ENCODE data around the gene TREML1. TPM values are rescaled to one million over a fixed set of nuclear protein-coding genes. Genes with fewer than 3 reads are reported as not detected.

The TREML1 gene
- total and polyA plus RNA-seq, 2 experiments from 2014 or later, result not detected

DNA sequence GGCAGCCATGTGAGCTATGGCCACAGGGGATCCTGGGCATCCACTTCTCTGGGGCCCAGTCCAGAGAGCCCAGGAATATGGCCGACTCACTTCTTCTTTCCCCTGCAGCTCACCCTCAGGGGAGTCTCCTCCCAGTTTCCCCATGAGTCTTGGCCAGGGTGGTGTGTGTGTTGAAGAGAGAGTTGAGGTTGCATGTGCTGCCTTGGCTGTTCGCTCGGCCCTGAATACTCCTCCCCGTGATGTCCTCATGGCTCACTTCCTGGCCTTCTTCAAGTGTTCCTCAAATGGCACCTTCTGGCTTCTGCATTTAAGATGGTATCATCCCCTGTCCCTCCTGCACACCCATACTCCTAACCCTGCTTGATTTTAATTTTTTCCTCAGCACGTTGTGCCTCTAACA lies 3.2 kb upstream of the TREML1 start:
- H3K9me3 ChIP-seq (ENCODE audit: low read depth), result no peaks in the 10 kb centered on the region
- H2AFZ ChIP-seq, result no peak overlapping the region
- H3K27me3 ChIP-seq (replicated peaks; ENCODE audit: insufficient read depth), result no peaks in the 10 kb centered on the region
- H3K36me3 ChIP-seq (ENCODE audit: low read depth), result no peaks in the 10 kb centered on the region
- no peaks in the 10 kb centered on the region for H3K9me2 ChIP-seq (ENCODE audit: insufficient read depth)
- 55 to 58% methylated on average over 5 of the region's 5 CpGs for WGBS, 2 experiments (ENCODE audit: low coverage in 1 of 2, low lambda C conversion rate in 2 of 2, missing lambda C conversion rate in 2 of 2)
- H3F3A ChIP-seq (ENCODE audit: insufficient read depth), result no peaks in the 10 kb centered on the region
- no peak overlapping the region for H3K9ac ChIP-seq
- H3K4me2 ChIP-seq (ENCODE audit: unreplicated experiment), result no peak overlapping the region
- no peak for DNase-seq
- no peak overlapping the region for H3K27ac ChIP-seq
- TF ChIP-seq EZH2phosphoT487 (IDR thresholded peaks at IDR 0.05; ENCODE audit: insufficient read depth, low read depth) (no peak), EZH2 (IDR thresholded peaks at IDR 0.05; ENCODE audit: insufficient read depth, poor library complexity, severe bottlenecking) (no peak)
- in situ Hi-C loops (cut with MboI), result no loop called here
- no peak overlapping the region for H3K4me3 ChIP-seq
- H3K79me2 ChIP-seq (ENCODE audit: insufficient read depth), result no peaks in the 10 kb centered on the region
- no peaks in the 10 kb centered on the region for H3K4me1 ChIP-seq (ENCODE audit: insufficient read depth)
- H4K20me1 ChIP-seq (ENCODE audit: insufficient read depth), result no peaks in the 10 kb centered on the region

DNA sequence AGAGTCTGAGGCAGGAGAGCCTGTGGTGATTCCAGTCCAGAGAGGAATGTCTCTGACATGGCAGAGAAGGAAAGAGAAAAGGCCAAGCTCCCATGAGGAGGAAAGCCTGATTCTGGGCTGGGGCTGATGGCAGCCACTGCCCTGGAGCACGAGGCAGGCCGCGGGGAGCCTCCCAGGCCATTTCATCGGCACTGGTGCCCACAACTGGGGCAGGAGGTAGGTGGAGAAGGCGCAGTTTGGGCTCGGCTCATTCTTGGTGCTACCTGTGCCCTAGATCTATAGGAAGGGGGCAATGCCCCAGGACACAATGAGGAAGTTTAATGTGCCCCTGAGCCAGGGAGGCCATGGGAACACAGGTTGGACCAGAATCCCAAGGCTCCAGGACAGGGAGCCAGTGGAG lies 2.6 kb upstream of the TREML1 start:
- H3K9me3 ChIP-seq (ENCODE audit: low read depth), result no peaks in the 10 kb centered on the region
- in situ Hi-C loops (cut with MboI), result no loop called here
- no peak for TF ChIP-seq EZH2 (IDR thresholded peaks at IDR 0.05; ENCODE audit: insufficient read depth, poor library complexity, severe bottlenecking)
- no peak for TF ChIP-seq EZH2phosphoT487 (IDR thresholded peaks at IDR 0.05; ENCODE audit: insufficient read depth, low read depth)
- no peaks in the 10 kb centered on the region for H3K79me2 ChIP-seq (ENCODE audit: insufficient read depth)
- no peaks in the 10 kb centered on the region for H3F3A ChIP-seq (ENCODE audit: insufficient read depth)
- no peak overlapping the region for H3K4me3 ChIP-seq
- no peak overlapping the region for H3K4me2 ChIP-seq (ENCODE audit: unreplicated experiment)
- H3K9me2 ChIP-seq (ENCODE audit: insufficient read depth), result no peaks in the 10 kb centered on the region
- no peaks in the 10 kb centered on the region for H3K36me3 ChIP-seq (ENCODE audit: low read depth)
- no peaks in the 10 kb centered on the region for H3K4me1 ChIP-seq (ENCODE audit: insufficient read depth)
- no peaks in the 10 kb centered on the region for H4K20me1 ChIP-seq (ENCODE audit: insufficient read depth)
- DNase-seq, result no peak
- H2AFZ ChIP-seq, result no peak overlapping the region
- H3K27me3 ChIP-seq (replicated peaks; ENCODE audit: insufficient read depth), result no peaks in the 10 kb centered on the region
- WGBS, 2 experiments (ENCODE audit: low coverage in 1 of 2, low lambda C conversion rate in 2 of 2, missing lambda C conversion rate in 2 of 2), result 84 to 88% methylated on average over 6 of the region's 6 CpGs
- no peak overlapping the region for H3K9ac ChIP-seq
- H3K27ac ChIP-seq, result no peak overlapping the region

DNA sequence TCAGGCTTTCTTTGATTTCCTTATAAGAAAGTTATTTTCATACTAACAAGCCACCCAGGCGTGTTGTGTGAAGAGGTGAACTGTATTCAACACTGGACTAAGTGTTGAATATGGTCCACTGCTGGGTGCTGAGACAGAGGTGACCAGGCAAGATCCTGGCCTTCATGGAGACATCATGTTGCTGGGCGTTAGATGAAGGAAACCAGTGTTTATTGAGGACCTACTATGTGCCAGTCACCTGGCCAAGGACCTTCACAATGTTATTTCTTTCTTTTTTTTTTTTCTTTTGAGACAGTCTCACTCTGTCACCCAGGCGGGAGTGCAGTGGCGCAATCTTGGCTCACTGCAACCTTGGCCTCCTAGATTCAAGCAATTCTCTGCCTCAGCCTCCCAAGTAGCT lies 1.9 kb upstream of the TREML1 start:
- Histone ChIP-seq H3K27me3 (replicated peaks; ENCODE audit: insufficient read depth) (no peaks in the 10 kb centered on the region), H3F3A (ENCODE audit: insufficient read depth) (no peaks in the 10 kb centered on the region), H3K9me3 (ENCODE audit: low read depth) (no peaks in the 10 kb centered on the region), H2AFZ (no peak overlapping the region), H3K9ac (no peak overlapping the region), H3K27ac (no peak overlapping the region), H3K4me1 (ENCODE audit: insufficient read depth) (no peaks in the 10 kb centered on the region), H3K79me2 (ENCODE audit: insufficient read depth) (no peaks in the 10 kb centered on the region), H3K36me3 (ENCODE audit: low read depth) (no peaks in the 10 kb centered on the region), H3K4me3 (no peak overlapping the region), H4K20me1 (ENCODE audit: insufficient read depth) (no peaks in the 10 kb centered on the region), H3K9me2 (ENCODE audit: insufficient read depth) (no peaks in the 10 kb centered on the region), H3K4me2 (ENCODE audit: unreplicated experiment) (no peak overlapping the region)
- in situ Hi-C loops (cut with MboI), result no loop called here
- DNase-seq, result no peak
- no peak for TF ChIP-seq EZH2 (IDR thresholded peaks at IDR 0.05; ENCODE audit: insufficient read depth, poor library complexity, severe bottlenecking)
- no peak for TF ChIP-seq EZH2phosphoT487 (IDR thresholded peaks at IDR 0.05; ENCODE audit: insufficient read depth, low read depth)
- 67 to 68% methylated on average over 4 of the region's 4 CpGs for WGBS, 2 experiments (ENCODE audit: low coverage in 1 of 2, low lambda C conversion rate in 2 of 2, missing lambda C conversion rate in 2 of 2)

DNA sequence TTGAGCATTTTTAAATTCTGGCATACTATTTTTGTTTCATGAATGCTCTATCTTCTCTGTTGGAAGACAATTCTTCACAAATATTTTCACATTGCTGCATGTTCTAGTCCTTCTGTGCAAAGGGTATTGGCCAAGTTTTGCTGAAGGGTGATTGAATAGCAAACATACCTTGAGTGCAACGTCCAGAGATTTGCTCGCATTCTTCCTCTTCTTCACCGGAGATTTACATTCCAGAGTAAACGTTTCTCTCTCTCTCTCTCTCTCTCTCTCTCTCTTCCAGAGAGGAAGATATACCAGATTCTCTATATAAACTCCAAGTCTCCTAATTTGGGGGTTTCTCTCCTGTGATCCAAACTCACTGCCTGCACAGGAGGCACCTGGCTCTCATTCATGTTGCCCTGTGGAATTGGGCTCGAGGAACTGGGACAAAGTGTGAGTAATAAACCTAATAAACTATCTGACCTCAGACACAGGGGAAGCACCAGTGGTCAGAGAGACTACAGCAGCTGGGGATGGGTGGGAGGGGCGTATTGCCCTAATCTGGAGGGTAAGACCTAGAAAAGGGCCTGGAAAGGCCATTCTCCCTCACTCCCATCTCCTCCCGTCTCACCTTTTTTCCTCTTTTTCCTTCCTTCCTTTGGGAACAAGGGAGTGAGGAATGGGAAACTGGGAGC lies 1.1 kb upstream of the TREML1 start:
- Histone ChIP-seq H3K27ac (no peak overlapping the region), H3K4me1 (ENCODE audit: insufficient read depth) (no peaks in the 10 kb centered on the region), H3K79me2 (ENCODE audit: insufficient read depth) (no peaks in the 10 kb centered on the region), H4K20me1 (ENCODE audit: insufficient read depth) (no peaks in the 10 kb centered on the region), H3K27me3 (replicated peaks; ENCODE audit: insufficient read depth) (no peaks in the 10 kb centered on the region), H3K9me2 (ENCODE audit: insufficient read depth) (no peaks in the 10 kb centered on the region), H3K9ac (no peak overlapping the region), H3K4me2 (ENCODE audit: unreplicated experiment) (no peak overlapping the region), H3K36me3 (ENCODE audit: low read depth) (no peaks in the 10 kb centered on the region), H3K9me3 (ENCODE audit: low read depth) (no peaks in the 10 kb centered on the region), H3F3A (ENCODE audit: insufficient read depth) (no peaks in the 10 kb centered on the region), H2AFZ (no peak overlapping the region), H3K4me3 (no peak overlapping the region)
- TF ChIP-seq EZH2 (IDR thresholded peaks at IDR 0.05; ENCODE audit: insufficient read depth, poor library complexity, severe bottlenecking) (no peak), EZH2phosphoT487 (IDR thresholded peaks at IDR 0.05; ENCODE audit: insufficient read depth, low read depth) (no peak)
- DNase-seq, result no peak
- in situ Hi-C loops (cut with MboI), result no loop called here
- 57 to 64% methylated on average over 7 of the region's 7 CpGs for WGBS, 2 experiments (ENCODE audit: low coverage in 1 of 2, low lambda C conversion rate in 2 of 2, missing lambda C conversion rate in 2 of 2)
